ENCODE data around the gene MZT2B.
"Not testable (repeated sequence)": the region's sequence is repeated elsewhere in the genome, so short reads cannot be mapped to it uniquely, and the experiment has no call there.

MZT2B gene

GRCh38 chr2:130228467-130229160, 46.6 kb downstream of the MZT2B start:
- H4K20me1 ChIP-seq (ENCODE audit: control insufficient read depth, insufficient read depth, low read depth, low read length); H3K27ac ChIP-seq (ENCODE audit: low read depth, low read length): not testable (repeated sequence)

GRCh38 chr2:130229161-130229510, 47.1 kb downstream of the MZT2B start:
- not testable (repeated sequence) for H3K27ac ChIP-seq (ENCODE audit: low read depth, low read length); H3K27me3 ChIP-seq (ENCODE audit: control insufficient read depth, low read length); H4K20me1 ChIP-seq (ENCODE audit: control insufficient read depth, insufficient read depth, low read depth, low read length); H3K36me3 ChIP-seq (ENCODE audit: control insufficient read depth, low read length); H3F3A ChIP-seq (ENCODE audit: control insufficient read depth, insufficient read depth); H3K9me2 ChIP-seq (replicated peaks; ENCODE audit: control insufficient read depth, low read length); H3K79me2 ChIP-seq (ENCODE audit: control insufficient read depth, low read length); H3K4me3 ChIP-seq (ENCODE audit: low read length); H3K4me1 ChIP-seq (ENCODE audit: control insufficient read depth, low read length); H3K9me3 ChIP-seq (ENCODE audit: control insufficient read depth, insufficient read depth, low read length); H3K4me2 ChIP-seq (ENCODE audit: low read length)

More at GRCh38 chr2:130228467-130229160, 46.6 kb downstream of the MZT2B start:
- not testable (repeated sequence) for H3K4me1 ChIP-seq (ENCODE audit: control insufficient read depth, low read length); H3K4me2 ChIP-seq (ENCODE audit: low read length); H3K4me3 ChIP-seq (ENCODE audit: low read length); H3K9me3 ChIP-seq (ENCODE audit: control insufficient read depth, insufficient read depth, low read length); H3K36me3 ChIP-seq (ENCODE audit: control insufficient read depth, low read length); H3K9me2 ChIP-seq (replicated peaks; ENCODE audit: control insufficient read depth, low read length); H3K27me3 ChIP-seq (ENCODE audit: control insufficient read depth, low read length); H3K79me2 ChIP-seq (ENCODE audit: control insufficient read depth, low read length); H3F3A ChIP-seq (ENCODE audit: control insufficient read depth, insufficient read depth)

GRCh38 chr2:130230376-130230775, 48.3 kb downstream of the MZT2B start:
- not testable (repeated sequence) for H3K4me2 ChIP-seq (ENCODE audit: low read length); H3K4me3 ChIP-seq (ENCODE audit: low read length)

GRCh38 chr2:130230907-130231306, 48.8 kb downstream of the MZT2B start:
- not testable (repeated sequence) for H3K4me3 ChIP-seq (ENCODE audit: low read length); H3K4me2 ChIP-seq (ENCODE audit: low read length); H3K79me2 ChIP-seq (ENCODE audit: control insufficient read depth, low read length); H3K27me3 ChIP-seq (ENCODE audit: control insufficient read depth, low read length); H3F3A ChIP-seq (ENCODE audit: control insufficient read depth, insufficient read depth); H3K4me1 ChIP-seq (ENCODE audit: control insufficient read depth, low read length); H3K9me3 ChIP-seq (ENCODE audit: control insufficient read depth, insufficient read depth, low read length); H3K9me2 ChIP-seq (replicated peaks; ENCODE audit: control insufficient read depth, low read length); H4K20me1 ChIP-seq (ENCODE audit: control insufficient read depth, insufficient read depth, low read depth, low read length); H3K36me3 ChIP-seq (ENCODE audit: control insufficient read depth, low read length); H3K27ac ChIP-seq (ENCODE audit: low read depth, low read length)

More at GRCh38 chr2:130230376-130230775, 48.3 kb downstream of the MZT2B start:
- not testable (repeated sequence) for H3F3A ChIP-seq (ENCODE audit: control insufficient read depth, insufficient read depth); H3K27ac ChIP-seq (ENCODE audit: low read depth, low read length); H3K79me2 ChIP-seq (ENCODE audit: control insufficient read depth, low read length); H4K20me1 ChIP-seq (ENCODE audit: control insufficient read depth, insufficient read depth, low read depth, low read length); H3K4me1 ChIP-seq (ENCODE audit: control insufficient read depth, low read length); H3K9me2 ChIP-seq (replicated peaks; ENCODE audit: control insufficient read depth, low read length); H3K9me3 ChIP-seq (ENCODE audit: control insufficient read depth, insufficient read depth, low read length); H3K36me3 ChIP-seq (ENCODE audit: control insufficient read depth, low read length); H3K27me3 ChIP-seq (ENCODE audit: control insufficient read depth, low read length)

GRCh38 chr2:130231656-130232055, 49.6 kb downstream of the MZT2B start:
- H3K9me2 ChIP-seq (replicated peaks; ENCODE audit: control insufficient read depth, low read length), result no peaks in the 10 kb centered on the region
- H3K36me3 ChIP-seq (ENCODE audit: control insufficient read depth, low read length), result no peaks in the 10 kb centered on the region
- no peaks in the 10 kb centered on the region for H3K4me1 ChIP-seq (ENCODE audit: control insufficient read depth, low read length)
- H3F3A ChIP-seq (ENCODE audit: control insufficient read depth, insufficient read depth), result no peaks in the 10 kb centered on the region
- H4K20me1 ChIP-seq (ENCODE audit: control insufficient read depth, insufficient read depth, low read depth, low read length), result no peaks in the 10 kb centered on the region
- no peaks in the 10 kb centered on the region for H3K9me3 ChIP-seq (ENCODE audit: control insufficient read depth, insufficient read depth, low read length)
- no peak overlapping the region for H3K27ac ChIP-seq (ENCODE audit: low read depth, low read length)
- no peak overlapping the region for H3K4me2 ChIP-seq (ENCODE audit: low read length)
- no peaks in the 10 kb centered on the region for H3K79me2 ChIP-seq (ENCODE audit: control insufficient read depth, low read length)
- no peak for TF ChIP-seq EZH2phosphoT487 (IDR thresholded peaks at IDR 0.05; ENCODE audit: borderline replicate concordance, low read length)
- TF ChIP-seq CTCF (IDR thresholded peaks at IDR 0.05; ENCODE audit: low read depth, low read length, poor library complexity, severe bottlenecking), result no peak
- no peaks in the 10 kb centered on the region for H3K27me3 ChIP-seq (ENCODE audit: control insufficient read depth, low read length)
- no peak overlapping the region for H3K4me3 ChIP-seq (ENCODE audit: low read length)

GRCh38 chr2:130233066-130233465, 51.0 kb downstream of the MZT2B start:
- H3K4me1 ChIP-seq (ENCODE audit: control insufficient read depth, low read length); H3K36me3 ChIP-seq (ENCODE audit: control insufficient read depth, low read length): not testable (repeated sequence)

GRCh38 chr2:130239581-130239980, 57.5 kb downstream of the MZT2B start:
- H3K9me2 ChIP-seq (replicated peaks; ENCODE audit: control insufficient read depth, low read length); H3K27me3 ChIP-seq (ENCODE audit: control insufficient read depth, low read length); H3K4me1 ChIP-seq (ENCODE audit: control insufficient read depth, low read length); H3K4me2 ChIP-seq (ENCODE audit: low read length); H3F3A ChIP-seq (ENCODE audit: control insufficient read depth, insufficient read depth); H3K9me3 ChIP-seq (ENCODE audit: control insufficient read depth, insufficient read depth, low read length); H3K27ac ChIP-seq (ENCODE audit: low read depth, low read length); H3K4me3 ChIP-seq (ENCODE audit: low read length); H3K79me2 ChIP-seq (ENCODE audit: control insufficient read depth, low read length); H3K36me3 ChIP-seq (ENCODE audit: control insufficient read depth, low read length); H4K20me1 ChIP-seq (ENCODE audit: control insufficient read depth, insufficient read depth, low read depth, low read length): not testable (repeated sequence)

More at GRCh38 chr2:130233066-130233465, 51.0 kb downstream of the MZT2B start:
- H3K4me3 ChIP-seq (ENCODE audit: low read length); H3K27me3 ChIP-seq (ENCODE audit: control insufficient read depth, low read length); H3K79me2 ChIP-seq (ENCODE audit: control insufficient read depth, low read length); H3K9me3 ChIP-seq (ENCODE audit: control insufficient read depth, insufficient read depth, low read length); H3K4me2 ChIP-seq (ENCODE audit: low read length); H3K9me2 ChIP-seq (replicated peaks; ENCODE audit: control insufficient read depth, low read length); H4K20me1 ChIP-seq (ENCODE audit: control insufficient read depth, insufficient read depth, low read depth, low read length); H3F3A ChIP-seq (ENCODE audit: control insufficient read depth, insufficient read depth); H3K27ac ChIP-seq (ENCODE audit: low read depth, low read length): not testable (repeated sequence)
